Measurements from ENCODE around the gene UPK3A.
"Not testable (repeated sequence)": the region's sequence is repeated elsewhere in the genome, so short reads cannot be mapped to it uniquely, and the experiment has no call there.

UPK3A gene

GRCh38 chr22:45257941-45258340 lies 26.8 kb upstream of the UPK3A start:
- not testable (repeated sequence) for DNase-seq (ENCODE audit: low read depth)

- no peak for DNase-seq (ENCODE audit: low read depth)
Measured at GRCh38 chr22:45259754-45260394, 24.9 kb upstream of the UPK3A start.

GRCh38 chr22:45260395-45260759 lies 24.4 kb upstream of the UPK3A start:
- DNase-seq (ENCODE audit: low read depth): not testable (repeated sequence)

- DNase-seq (ENCODE audit: low read depth): no peak
Measured at GRCh38 chr22:45261407-45262088, 23.2 kb upstream of the UPK3A start.

- no peak for DNase-seq (ENCODE audit: low read depth)
Measured at GRCh38 chr22:45262195-45262930, 22.4 kb upstream of the UPK3A start.

- DNase-seq (ENCODE audit: low read depth): no peak
Measured at GRCh38 chr22:45262931-45263462, 21.8 kb upstream of the UPK3A start.

GRCh38 chr22:45263463-45264269 lies 21.1 kb upstream of the UPK3A start:
- DNase-seq (ENCODE audit: low read depth): no peak

- no peak for DNase-seq (ENCODE audit: low read depth)
Measured at GRCh38 chr22:45265535-45265934, 19.2 kb upstream of the UPK3A start.

GRCh38 chr22:45268167-45268957 lies 16.4 kb upstream of the UPK3A start:
- no peak for DNase-seq (ENCODE audit: low read depth)

- peak; percentile 78 for DNase-seq (ENCODE audit: low read depth)
Measured at GRCh38 chr22:45268958-45269844, 15.5 kb upstream of the UPK3A start.

- DNase-seq (ENCODE audit: low read depth): no peak
Measured at GRCh38 chr22:45270095-45271020, 14.4 kb upstream of the UPK3A start.

- no peak for DNase-seq (ENCODE audit: low read depth)
Measured at GRCh38 chr22:45271667-45272201, 13.0 kb upstream of the UPK3A start.

GRCh38 chr22:45272498-45272897 lies 12.3 kb upstream of the UPK3A start:
- no peak for DNase-seq (ENCODE audit: low read depth)

- DNase-seq (ENCODE audit: low read depth): no peak
Measured at GRCh38 chr22:45273452-45274075, 11.2 kb upstream of the UPK3A start.

- no peak for DNase-seq (ENCODE audit: low read depth)
Measured at GRCh38 chr22:45276507-45277105, 8.1 kb upstream of the UPK3A start.

- not testable (repeated sequence) for DNase-seq (ENCODE audit: low read depth)
Measured at GRCh38 chr22:45277720-45278119, 7.0 kb upstream of the UPK3A start.

- DNase-seq (ENCODE audit: low read depth): no peak
Measured at GRCh38 chr22:45278125-45278524, 6.6 kb upstream of the UPK3A start.

GRCh38 chr22:45280587-45280980 lies 4.2 kb upstream of the UPK3A start:
- no peak for DNase-seq (ENCODE audit: low read depth)

Measured in stimulated activated CD8-positive, alpha-beta memory T cell treated with anti-CD3 and anti-CD28 coated beads, Interleukin-12 subunit alpha, Interleukin-12 subunit beta, amount 100 ng/mL, for 4 hours (primary cell).